ENCODE measurements around the gene PHF13.

Gene PHF13

DNA sequence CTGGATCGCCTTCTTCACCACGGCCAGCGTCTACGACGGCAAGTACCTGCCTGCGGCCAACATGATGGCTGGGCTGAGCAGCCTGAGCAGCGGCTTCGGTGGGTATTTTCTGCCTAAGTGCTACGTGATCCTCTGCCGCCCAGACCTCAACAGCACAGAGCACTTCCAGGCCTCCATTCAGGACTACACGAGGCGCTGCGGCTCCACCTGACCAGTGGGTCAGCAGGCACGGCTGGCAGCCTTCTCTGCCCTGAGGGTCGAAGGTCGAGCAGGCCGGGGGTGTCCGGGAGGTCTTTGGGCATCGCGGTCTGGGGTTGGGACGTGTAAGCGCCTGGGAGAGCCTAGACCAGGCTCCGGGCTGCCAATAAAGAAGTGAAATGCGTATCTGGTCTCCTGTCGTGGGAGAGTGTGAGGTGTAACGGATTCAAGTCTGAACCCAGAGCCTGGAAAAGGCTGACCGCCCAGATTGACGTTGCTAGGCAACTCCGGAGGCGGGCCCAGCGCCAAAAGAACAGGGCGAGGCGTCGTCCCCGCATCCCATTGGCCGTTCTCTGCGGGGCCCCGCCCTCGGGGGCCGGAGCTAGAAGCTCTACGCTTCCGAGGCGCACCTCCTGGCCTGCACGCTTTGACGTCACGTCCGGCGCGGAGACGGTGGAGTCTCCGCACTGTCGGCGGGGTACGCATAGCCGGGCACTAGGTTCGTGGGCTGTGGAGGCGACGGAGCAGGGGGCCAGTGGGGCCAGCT, 34.0 kb upstream of the PHF13 start, which contains the start of gene ZBTB48:
TSS of gene ZBTB48 (plus strand) at position 621 of the 745 bp plus-strand sequence. CDS start 616 bp downstream, outside the sequence.
- peaks cover 17% of the 10 kb centered on the region; the same call in 1 of the 2 replicates for H3K36me3 ChIP-seq (ENCODE audit: insufficient read depth, low read length)
- H3K27ac ChIP-seq (ENCODE audit: low read depth, low read length, poor library complexity, severe bottlenecking), result peak within 1 kb of the TSS; percentile 86
- H3K9ac ChIP-seq (ENCODE audit: low read length), result peak within 1 kb of the TSS; percentile 77
- no peaks in the 10 kb centered on the region for H3K27me3 ChIP-seq (ENCODE audit: insufficient read depth, low read length)
- no peak within 1 kb of the TSS for H2AFZ ChIP-seq (ENCODE audit: low read length)
- peak within 1 kb of the TSS; percentile 69 for H3K4me2 ChIP-seq (ENCODE audit: low read length)
- no peaks in the 10 kb centered on the region for H3F3A ChIP-seq (ENCODE audit: insufficient read depth, low read length)
- H3K4me1 ChIP-seq (ENCODE audit: insufficient read depth, low read length, severe bottlenecking), result peaks cover 65% of the 10 kb centered on the region
- H3K79me2 ChIP-seq (ENCODE audit: insufficient read depth, low read length), result no peaks in the 10 kb centered on the region
- H3K4me3 ChIP-seq (ENCODE audit: low read depth, low read length, poor library complexity, severe bottlenecking), result peak within 1 kb of the TSS; percentile 76
- H3K9me3 ChIP-seq (ENCODE audit: low read length), result no peaks in the 10 kb centered on the region
- TF ChIP-seq, protein P1, sequence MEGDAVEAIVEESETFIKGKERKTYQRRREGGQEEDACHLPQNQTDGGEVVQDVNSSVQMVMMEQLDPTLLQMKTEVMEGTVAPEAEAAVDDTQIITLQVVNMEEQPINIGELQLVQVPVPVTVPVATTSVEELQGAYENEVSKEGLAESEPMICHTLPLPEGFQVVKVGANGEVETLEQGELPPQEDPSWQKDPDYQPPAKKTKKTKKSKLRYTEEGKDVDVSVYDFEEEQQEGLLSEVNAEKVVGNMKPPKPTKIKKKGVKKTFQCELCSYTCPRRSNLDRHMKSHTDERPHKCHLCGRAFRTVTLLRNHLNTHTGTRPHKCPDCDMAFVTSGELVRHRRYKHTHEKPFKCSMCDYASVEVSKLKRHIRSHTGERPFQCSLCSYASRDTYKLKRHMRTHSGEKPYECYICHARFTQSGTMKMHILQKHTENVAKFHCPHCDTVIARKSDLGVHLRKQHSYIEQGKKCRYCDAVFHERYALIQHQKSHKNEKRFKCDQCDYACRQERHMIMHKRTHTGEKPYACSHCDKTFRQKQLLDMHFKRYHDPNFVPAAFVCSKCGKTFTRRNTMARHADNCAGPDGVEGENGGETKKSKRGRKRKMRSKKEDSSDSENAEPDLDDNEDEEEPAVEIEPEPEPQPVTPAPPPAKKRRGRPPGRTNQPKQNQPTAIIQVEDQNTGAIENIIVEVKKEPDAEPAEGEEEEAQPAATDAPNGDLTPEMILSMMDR (IDR thresholded peaks at IDR 0.05; ENCODE audit: low read length), result no peak
- no peak for TF ChIP-seq EZH2 (IDR thresholded peaks at IDR 0.05; ENCODE audit: borderline replicate concordance, low read length)
- no peaks in the 10 kb centered on the region for H3K9me2 ChIP-seq (ENCODE audit: low read depth, low read length)
- no peaks in the 10 kb centered on the region for H4K20me1 ChIP-seq (ENCODE audit: insufficient read depth, low read length)

DNA sequence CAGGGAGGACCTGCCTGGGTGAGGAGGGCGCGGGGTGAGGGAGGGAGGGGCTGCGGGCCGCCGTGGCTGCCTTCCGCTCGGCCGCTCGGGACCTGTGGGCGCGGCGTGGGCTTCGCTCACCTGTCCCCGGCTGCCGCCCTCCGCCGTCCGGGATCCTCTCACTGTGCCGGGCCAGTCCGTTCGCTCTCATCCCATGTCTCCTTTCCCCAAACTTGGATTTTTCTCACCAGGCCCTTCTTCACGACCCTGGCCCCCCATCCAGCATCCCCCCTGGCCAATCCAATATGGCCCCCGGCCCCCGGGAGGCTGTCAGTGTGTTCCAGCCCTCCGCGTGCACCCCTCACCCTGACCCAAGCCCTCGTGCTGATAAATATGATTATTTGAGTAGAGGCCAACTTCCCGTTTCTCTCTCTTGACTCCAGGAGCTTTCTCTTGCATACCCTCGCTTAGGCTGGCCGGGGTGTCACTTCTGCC, 33.4 kb upstream of the PHF13 start:
- Histone ChIP-seq H3K4me1 (ENCODE audit: insufficient read depth, low read length, severe bottlenecking) (peaks cover 66% of the 10 kb centered on the region), H4K20me1 (ENCODE audit: insufficient read depth, low read length) (no peaks in the 10 kb centered on the region), H3F3A (ENCODE audit: insufficient read depth, low read length) (no peaks in the 10 kb centered on the region), H3K4me3 (ENCODE audit: low read depth, low read length, poor library complexity, severe bottlenecking) (peak overlapping the region; percentile 76), H3K9me3 (ENCODE audit: low read length) (no peaks in the 10 kb centered on the region), H3K27me3 (ENCODE audit: insufficient read depth, low read length) (no peaks in the 10 kb centered on the region), H3K9me2 (ENCODE audit: low read depth, low read length) (no peaks in the 10 kb centered on the region), H2AFZ (ENCODE audit: low read length) (no peak overlapping the region), H3K27ac (ENCODE audit: low read depth, low read length, poor library complexity, severe bottlenecking) (peak overlapping the region; percentile 86), H3K9ac (ENCODE audit: low read length) (peak overlapping the region; percentile 75), H3K79me2 (ENCODE audit: insufficient read depth, low read length) (no peaks in the 10 kb centered on the region), H3K4me2 (ENCODE audit: low read length) (peak overlapping the region; percentile 69), H3K36me3 (ENCODE audit: insufficient read depth, low read length) (peaks cover 17% of the 10 kb centered on the region; the same call in 1 of the 2 replicates)
- TF ChIP-seq, protein P1 (IDR thresholded peaks at IDR 0.05; ENCODE audit: low read length), result no peak
- no peak for TF ChIP-seq EZH2 (IDR thresholded peaks at IDR 0.05; ENCODE audit: borderline replicate concordance, low read length)

DNA sequence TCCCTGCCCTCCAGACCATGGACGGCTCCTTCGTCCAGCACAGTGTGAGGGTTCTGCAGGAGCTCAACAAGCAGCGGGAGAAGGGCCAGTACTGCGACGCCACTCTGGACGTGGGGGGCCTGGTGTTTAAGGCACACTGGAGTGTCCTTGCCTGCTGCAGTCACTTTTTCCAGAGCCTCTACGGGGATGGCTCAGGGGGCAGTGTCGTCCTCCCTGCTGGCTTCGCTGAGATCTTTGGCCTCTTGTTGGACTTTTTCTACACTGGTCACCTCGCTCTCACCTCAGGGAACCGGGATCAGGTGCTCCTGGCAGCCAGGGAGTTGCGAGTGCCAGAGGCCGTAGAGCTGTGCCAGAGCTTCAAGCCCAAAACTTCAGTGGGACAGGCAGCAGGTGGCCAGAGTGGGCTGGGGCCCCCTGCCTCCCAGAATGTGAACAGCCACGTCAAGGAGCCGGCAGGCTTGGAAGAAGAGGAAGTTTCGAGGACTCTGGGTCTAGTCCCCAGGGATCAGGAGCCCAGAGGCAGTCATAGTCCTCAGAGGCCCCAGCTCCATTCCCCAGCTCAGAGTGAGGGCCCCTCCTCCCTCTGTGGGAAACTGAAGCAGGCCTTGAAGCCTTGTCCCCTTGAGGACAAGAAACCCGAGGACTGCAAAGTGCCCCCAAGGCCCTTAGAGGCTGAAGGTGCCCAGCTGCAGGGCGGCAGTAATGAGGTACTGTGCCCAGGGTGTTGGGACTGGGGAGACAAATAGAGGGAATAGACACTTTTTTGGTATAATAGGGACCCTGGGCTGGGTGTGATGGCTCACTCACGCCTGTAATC, 32.7 kb upstream of the PHF13 start:
- Histone ChIP-seq H3K9me3 (ENCODE audit: low read length) (no peaks in the 10 kb centered on the region), H3K27ac (ENCODE audit: low read depth, low read length, poor library complexity, severe bottlenecking) (peak overlapping the region; percentile 86), H3K27me3 (ENCODE audit: insufficient read depth, low read length) (no peaks in the 10 kb centered on the region), H3F3A (ENCODE audit: insufficient read depth, low read length) (no peaks in the 10 kb centered on the region), H4K20me1 (ENCODE audit: insufficient read depth, low read length) (no peaks in the 10 kb centered on the region), H3K9ac (ENCODE audit: low read length) (peak overlapping the region; percentile 75), H2AFZ (ENCODE audit: low read length) (no peak overlapping the region), H3K9me2 (ENCODE audit: low read depth, low read length) (no peaks in the 10 kb centered on the region), H3K4me2 (ENCODE audit: low read length) (peak overlapping the region; percentile 69), H3K36me3 (ENCODE audit: insufficient read depth, low read length) (peaks cover 22% of the 10 kb centered on the region; the same call in 1 of the 2 replicates), H3K79me2 (ENCODE audit: insufficient read depth, low read length) (no peaks in the 10 kb centered on the region; the same call in 1 of the 2 replicates), H3K4me3 (ENCODE audit: low read depth, low read length, poor library complexity, severe bottlenecking) (peak overlapping the region; percentile 76), H3K4me1 (ENCODE audit: insufficient read depth, low read length, severe bottlenecking) (peaks cover 72% of the 10 kb centered on the region)
- TF ChIP-seq, protein P1 (IDR thresholded peaks at IDR 0.05; ENCODE audit: low read length), result peak; percentile 25; the same call in 1 of the 2 replicates
- TF ChIP-seq EZH2 (IDR thresholded peaks at IDR 0.05; ENCODE audit: borderline replicate concordance, low read length), result no peak

Measured in OCI-LY1 (cell line).